GM23248 (cell line): ENCODE data around the gene RAB36.

Experiments
- EZH2 ChIP-seq: fragments of 200-600 bp; sonication (generic); IDR thresholded peaks from 2 replicates; pipeline ENCODE4 v1.6.1; 2018; ENCODE audit warnings: antibody characterized with exemption, mild to moderate bottlenecking; ENCODE audit not compliant: insufficient read depth, poor library complexity, severe bottlenecking
- EZH2phosphoT487 ChIP-seq: fragments of 200-600 bp; sonication (generic); IDR thresholded peaks from 2 replicates; pipeline ENCODE4 v1.6.1; 2018; ENCODE audit warnings: antibody characterized with exemption, moderate library complexity, mild to moderate bottlenecking, low read depth; ENCODE audit not compliant: insufficient read depth

- TF ChIP-seq EZH2 (no peak), EZH2phosphoT487 (no peak)
Measured at GRCh38 chr22:23156286-23156685, 11.0 kb downstream of the RAB36 start.
